HCT116 (cell line): Measurements from ENCODE around the gene COL2A1. TPM values are rescaled to one million over a fixed set of nuclear protein-coding genes. Genes with fewer than 3 reads are reported as not detected.

Experiments
- ATAC-seq: fragments of 200-7000 bp; cut with Tn5 transposase; 2 replicates; pipeline ENCODE4 v1.9.1; 2020; ENCODE audit warnings: mild to moderate bottlenecking, moderate library complexity
- BruUV-seq: library from RNA; stranded (reverse); fragments of 400-500 nt; replicated peaks from 2 replicates; lab custom pipeline; 2021; lab: Mats Ljungman, UMichigan
- CTCF ChIA-PET: fragments of 300-600 bp; sonication (Branson Sonifier 250); formaldehyde crosslinking; loops from one replicate; lab custom pipeline; 2021; ENCODE audit warnings: antibody characterized with exemption; lab: Charles Lee
- POLR2A ChIA-PET: fragments of 300-600, 350-600 bp; sonication (Branson Sonifier 250); formaldehyde crosslinking; loops from one replicate; lab custom pipeline; 2021; ENCODE audit warnings: antibody characterized with exemption; lab: Charles Lee
- RAD21 ChIA-PET, 2 experiments: fragments of 300-600 bp; sonication (Branson Sonifier 250); formaldehyde crosslinking; loops; one replicate each; lab custom pipeline; 2023; ENCODE audit warnings: low total read pairs in 2 of 2; ENCODE audit not compliant: uncharacterized antibody in 2 of 2, unreplicated experiment in 2 of 2, low non-redundant PET in 1 of 2; lab: Charles Lee
- DNase-seq: peaks from one replicate; pipeline ENCODE4 v3.0.0-alpha.2; 2010; ENCODE audit warnings: low read depth, low spot score
- H2AFZ ChIP-seq: fragments of 200-600 bp; shearing (Covaris generic), sonication (generic); 2 replicates; pipeline ENCODE4 v1.6.1; 2017; ENCODE audit warnings: low read depth, mixed run types, mixed read lengths, antibody characterized with exemption, low read length; ENCODE audit not compliant: poor library complexity, severe bottlenecking
- H3K27ac ChIP-seq: 2 replicates; pipeline ENCODE4 v1.5.1; 2012; ENCODE audit warnings: low read depth, low read length
- H3K27me3 ChIP-seq: fragments of 200-600 bp; sonication (generic); 2 replicates; pipeline ENCODE4 v1.6.1; 2016; ENCODE audit warnings: mixed run types, low read length, mixed read lengths; ENCODE audit not compliant: insufficient read depth
- H3K36me3 ChIP-seq, 2 experiments: fragments of 200-500 bp in 1 of 2; fragments of 200-600 bp in 1 of 2; sonication (Bioruptor generic) in 1 of 2; sonication (generic) in 1 of 2; 2 replicates each; pipeline versions ENCODE4 v1.5.1 to v1.6.1; 2014 to 2016; ENCODE audit warnings: low read length in 2 of 2, inconsistent platforms in 1 of 2, mixed read lengths in 1 of 2, mixed run types in 1 of 2; ENCODE audit not compliant: insufficient read depth in 2 of 2, control insufficient read depth in 1 of 2
- H3K4me1 ChIP-seq, 2 experiments: fragments of 200-600 bp in 1 of 2; sonication (generic) in 1 of 2; 2 replicates each; pipeline versions ENCODE4 v1.5.1 to v1.6.1; 2012 to 2017; ENCODE audit warnings: low read length in 2 of 2, inconsistent platforms in 1 of 2, mild to moderate bottlenecking in 1 of 2, mixed read lengths in 1 of 2, mixed run types in 1 of 2, moderate library complexity in 1 of 2; ENCODE audit not compliant: insufficient read depth in 2 of 2, control insufficient read depth in 1 of 2
- H3K4me2 ChIP-seq: fragments of 200-600 bp; sonication (generic); 2 replicates; pipeline ENCODE4 v1.6.1; 2017; ENCODE audit warnings: mixed run types, low read length, mixed read lengths
- H3K4me3 ChIP-seq, 2 experiments: fragments of 200-600 bp in 1 of 2; sonication (generic) in 1 of 2; replicated peaks in 1 of 2; 2 replicates each; pipeline ENCODE4 v1.5.1; 2011 to 2016; ENCODE audit warnings: low read length in 2 of 2, control low read depth in 1 of 2, low read depth in 1 of 2, mild to moderate bottlenecking in 1 of 2, mixed read lengths in 1 of 2, mixed run types in 1 of 2
- H3K79me2 ChIP-seq: fragments of 200-600 bp; sonication (generic); 2 replicates; pipeline ENCODE4 v1.6.1; 2017; ENCODE audit warnings: mild to moderate bottlenecking, mixed run types, low read length, moderate library complexity, mixed read lengths; ENCODE audit not compliant: insufficient read depth
- H3K9ac ChIP-seq: fragments of 200-600 bp; sonication (generic); 2 replicates; pipeline ENCODE4 v1.6.1; 2016; ENCODE audit warnings: low read length, mixed read lengths
- H3K9me2 ChIP-seq: fragments of 200-600 bp; sonication (generic), shearing (Covaris generic); 2 replicates; pipeline ENCODE4 v1.6.1; 2017; ENCODE audit warnings: mixed run types, mild to moderate bottlenecking, moderate library complexity; ENCODE audit not compliant: insufficient read depth
- H3K9me3 ChIP-seq, 2 experiments: fragments of 200-500 bp in 1 of 2; fragments of 200-600 bp in 1 of 2; sonication (Bioruptor generic) in 1 of 2; sonication (generic) in 1 of 2; 2 replicates each; pipeline ENCODE4 v1.6.1; 2014 to 2017; ENCODE audit warnings: low read length in 2 of 2, mixed read lengths in 2 of 2, inconsistent platforms in 1 of 2, low read depth in 1 of 2, mild to moderate bottlenecking in 1 of 2, mixed run types in 1 of 2, moderate library complexity in 1 of 2; ENCODE audit not compliant: control insufficient read depth in 1 of 2, insufficient read depth in 1 of 2
- H4K20me1 ChIP-seq: fragments of 200-600 bp; sonication (generic), shearing (Covaris generic); 2 replicates; pipeline ENCODE4 v1.6.1; 2017; ENCODE audit warnings: mixed run types, mild to moderate bottlenecking, moderate library complexity; ENCODE audit not compliant: insufficient read depth
- ATF3 ChIP-seq: IDR thresholded peaks from 2 replicates; pipeline ENCODE4 v1.6.1; 2012
- CBX3 ChIP-seq: IDR thresholded peaks from 2 replicates; pipeline ENCODE4 v1.6.1; 2012; ENCODE audit warnings: low read depth
- CEBPB ChIP-seq: IDR thresholded peaks from 2 replicates; pipeline ENCODE4 v1.6.1; 2012; ENCODE audit warnings: low read depth
- CTCF ChIP-seq, 3 experiments: fragments of 200-600 bp in 1 of 3; sonication (generic) in 1 of 3; IDR thresholded peaks in 2 of 3; conservative IDR thresholded peaks in 1 of 3; 2 replicates each; pipeline ENCODE4 v1.5.1; 2012 to 2017; ENCODE audit warnings: low read depth in 2 of 3, low read length in 2 of 3, antibody characterized with exemption in 1 of 3, borderline replicate concordance in 1 of 3, control low read depth in 1 of 3, mild to moderate bottlenecking in 1 of 3, mixed read lengths in 1 of 3, mixed run types in 1 of 3, moderate library complexity in 1 of 3; ENCODE audit not compliant: insufficient read depth in 1 of 3
- EGR1 ChIP-seq: IDR thresholded peaks from 2 replicates; pipeline ENCODE4 v1.6.1; 2012; ENCODE audit warnings: low read depth
- ELF1 ChIP-seq: IDR thresholded peaks from 2 replicates; pipeline ENCODE4 v1.6.1; 2012; ENCODE audit warnings: low read depth, borderline replicate concordance
- EZH2 ChIP-seq: fragments of 200-600 bp; sonication (generic); IDR thresholded peaks from 2 replicates; pipeline ENCODE4 v1.6.1; 2017; ENCODE audit warnings: antibody characterized with exemption, mixed run types
- EZH2phosphoT487 ChIP-seq: fragments of 200-600 bp; IDR thresholded peaks from 2 replicates; pipeline ENCODE4 v1.6.1; 2018; ENCODE audit warnings: antibody characterized with exemption, borderline replicate concordance
- MAX ChIP-seq: IDR thresholded peaks from 2 replicates; pipeline ENCODE4 v1.6.1; 2012
- POLR2A ChIP-seq: IDR thresholded peaks from 2 replicates; pipeline ENCODE4 v1.7.0; 2011; ENCODE audit warnings: borderline replicate concordance; ENCODE audit not compliant: insufficient read depth, insufficient read length; ENCODE audit errors: extremely low read depth
- POLR2AphosphoS5 ChIP-seq: IDR thresholded peaks from 2 replicates; pipeline ENCODE4 v1.6.1; 2011; ENCODE audit warnings: mild to moderate bottlenecking, low read depth, low read length, moderate library complexity
- RAD21 ChIP-seq: IDR thresholded peaks from 2 replicates; pipeline ENCODE4 v1.6.1; 2012; ENCODE audit warnings: low read depth, mild to moderate bottlenecking
- REST ChIP-seq: IDR thresholded peaks from 2 replicates; pipeline ENCODE4 v1.6.1; 2012; ENCODE audit warnings: low read depth
- SP1 ChIP-seq: IDR thresholded peaks from 2 replicates; pipeline ENCODE4 v1.6.1; 2012; ENCODE audit warnings: low read depth
- SRF ChIP-seq: IDR thresholded peaks from 2 replicates; pipeline ENCODE4 v1.6.1; 2012; ENCODE audit warnings: low read depth
- ZBTB33 ChIP-seq: IDR thresholded peaks from 2 replicates; pipeline ENCODE4 v1.6.1; 2011; ENCODE audit warnings: mild to moderate bottlenecking, low read length, moderate library complexity; ENCODE audit not compliant: insufficient replicate concordance; ENCODE audit errors: extremely low read depth
- ZFX ChIP-seq: fragments of 450-650 bp; IDR thresholded peaks from 2 replicates; pipeline ENCODE4 v1.6.1; 2017
- intact Hi-C: fragments of 100-400 bp; cut with micrococcal nuclease; formaldehyde crosslinking; loops from 2 replicates; pipeline ENCODE4 v1.10.0; 2022
- total RNA-seq: library from RNA; stranded (reverse); gene quantifications from one replicate; pipeline ENCODE4 v1.2.1, GENCODE V29; 2021; ENCODE audit not compliant: unreplicated experiment

COL2A1 gene
- total RNA-seq, 1 experiment from 2014 or later: 0.22 TPM

GRCh38 chr12:47945341-47945728, 58.9 kb downstream of the COL2A1 start:
- TF ChIP-seq RAD21 (no peak), POLR2AphosphoS5 (no peak), ZBTB33 (no peak), ZFX (no peak), CBX3 (no peak), EZH2phosphoT487 (no peak), EGR1 (no peak), CEBPB (no peak), REST (no peak), ATF3 (no peak), SRF (no peak), MAX (no peak), SP1 (no peak), POLR2A (no peak), CTCF (IDR thresholded peaks at IDR 0.05 in 2 of 3, conservative IDR thresholded peaks at IDR 0.05 in 1 of 3; ENCODE audit: borderline replicate concordance in 1 of 3, insufficient read depth in 1 of 3, low read depth in 2 of 3, low read length in 2 of 3) (no peak), ELF1 (no peak), EZH2 (no peak)
- Histone ChIP-seq H3K27me3 (no peaks in the 10 kb centered on the region), H3K9me3 (no peaks in the 10 kb centered on the region), H3K27ac (no peak overlapping the region), H2AFZ (no peak overlapping the region), H4K20me1 (no peaks in the 10 kb centered on the region), H3K9me2 (no peaks in the 10 kb centered on the region), H3K79me2 (no peaks in the 10 kb centered on the region), H3K9ac (no peak overlapping the region), H3K4me3 (no peak overlapping the region), H3K4me2 (no peak overlapping the region), H3K4me1 (peaks cover 4 to 44% of the 10 kb centered on the region in 2 experiments; a peak in 3 of 4 replicates), H3K36me3 (no peaks in the 10 kb centered on the region)
- DNase-seq (no peak), ATAC-seq (no peak)
- POLR2A ChIA-PET: no interaction called here
- BruUV-seq: no TSS peak
- intact Hi-C loops: loop anchor here (10.0 kb wide), 1 partner anchor 219 kb away; no protein-coding TSS in a partner anchor
- RAD21 ChIA-PET: no interaction called here
- CTCF ChIA-PET: no interaction called here
